Motor neuron (in vitro differentiated cells): ENCODE data around the gene MYO16. TPM values are rescaled to one million over a fixed set of nuclear protein-coding genes. Genes with fewer than 3 reads are reported as not detected.

ENCODE experiments used
- ATAC-seq, 8 experiments: fragments of 200-7000 bp; cut with Tn5 transposase; replicated peaks in 6 of 8; 2 replicates each; pipeline ENCODE4 v1.8.0; 2021; ENCODE audit warnings: mild to moderate bottlenecking in 8 of 8, moderate library complexity in 8 of 8
- H3K27ac ChIP-seq, 2 donors: fragments of 250-450 bp; sonication (Bioruptor Pico); 2 replicates each; pipeline ENCODE4 v1.9.0; 2021; ENCODE audit warnings: antibody characterized with exemption in 2 of 2, mild to moderate bottlenecking in 2 of 2, moderate library complexity in 1 of 2
- H3K4me1 ChIP-seq, 2 donors: fragments of 250-450 bp; sonication (Bioruptor Pico); replicated peaks in 1 of 2; 2 replicates each; pipeline ENCODE4 v1.6.1; 2021; ENCODE audit warnings: antibody characterized with exemption in 2 of 2, mild to moderate bottlenecking in 2 of 2, moderate library complexity in 1 of 2
- H3K4me3 ChIP-seq, 5 donors: fragments of 250-450 bp; sonication (Bioruptor Pico); 2 replicates each; pipeline ENCODE4 v1.9.0; 2021; ENCODE audit warnings: antibody characterized with exemption in 5 of 5, mild to moderate bottlenecking in 5 of 5, moderate library complexity in 4 of 5
- WGBS, 10 experiments: fragments of 450-650 bp; shearing (Covaris generic); methylation state at CpG; one replicate each; pipeline ENCODE4 v1.0.0; 2022; 5-methylcytosine and 5-hydroxymethylcytosine counted together
- in situ Hi-C, 9 experiments: fragments of 400-800 bp; cut with MboI; loops; one replicate each; pipeline ENCODE4 v1.15.0; 2021; ENCODE audit warnings: low sequenced_read_pairs in 9 of 9, low pct_unique_long_range_greater_than_20kb in 2 of 9; ENCODE audit not compliant: unreplicated experiment in 9 of 9
- total RNA-seq, 8 experiments: library from RNA; unstranded; fragments of 300-600 nt; gene quantifications; 2 replicates each; pipeline versions ENCODE4 v1.2.3 to v1.2.4, GENCODE V29; 2022

Gene MYO16
- total RNA-seq, 8 experiments from 2014 or later: 0.18 to 16.0 (median 6.2) TPM

GRCh38 chr13:108787700-108788414 is 158.4 kb downstream of the MYO16 start:
- peak in 5 of 8 experiments; percentile 64 to 92 (median 91) for ATAC-seq
- peak overlapping the region in 1 of 2 donors; percentile 49 for H3K27ac ChIP-seq
- H3K4me1 ChIP-seq: peaks cover 0 to 32% of the 10 kb centered on the region in 2 donors
- WGBS, 10 experiments: 0 to 88% (median 60%) methylated on average over 1 to 13 of the region's 14 CpGs
- in situ Hi-C loops: no loop called here
- no peak overlapping the region for H3K4me3 ChIP-seq

GRCh38 chr13:108789476-108789875 is 160.1 kb downstream of the MYO16 start:
- no peak for ATAC-seq
- Histone ChIP-seq H3K27ac (no peak overlapping the region), H3K4me1 (peaks cover 0 to 32% of the 10 kb centered on the region in 2 donors), H3K4me3 (no peak overlapping the region)
- 47 to 100% (median 86%) methylated on average over 2 of the region's 2 CpGs; no CpG with 5 or more reads in 4 of the 10 experiments for WGBS, 10 experiments
- in situ Hi-C loops: no loop called here

GRCh38 chr13:108795841-108796240 is 166.4 kb downstream of the MYO16 start:
- peaks cover 0 to 2% of the 10 kb centered on the region in 2 donors for H3K4me1 ChIP-seq
- H3K27ac ChIP-seq: no peak overlapping the region
- ATAC-seq: peak in 1 of 8 experiments; percentile 79
- H3K4me3 ChIP-seq: no peak overlapping the region
- 20 to 100% (median 60%) methylated on average over 1 to 3 of the region's 4 CpGs; no CpG with 5 or more reads in 3 of the 10 experiments for WGBS, 10 experiments
- in situ Hi-C loops: no loop called here

- WGBS, 10 experiments: 5 to 100% (median 75%) methylated on average over 2 to 3 of the region's 3 CpGs; no CpG with 5 or more reads in 2 of the 10 experiments
- no peak overlapping the region for H3K4me3 ChIP-seq
- peaks cover 0 to 2% of the 10 kb centered on the region in 2 donors for H3K4me1 ChIP-seq
- H3K27ac ChIP-seq: no peak overlapping the region
- no peak for ATAC-seq
- in situ Hi-C loops: no loop called here
Measured at GRCh38 chr13:108797354-108797753, 167.9 kb downstream of the MYO16 start.

GRCh38 chr13:108807841-108808240 is 178.4 kb downstream of the MYO16 start:
- Histone ChIP-seq H3K27ac (no peak overlapping the region), H3K4me3 (no peak overlapping the region), H3K4me1 (peaks cover 0 to 11% of the 10 kb centered on the region in 2 donors)
- no peak for ATAC-seq
- in situ Hi-C loops: no loop called here

- no peak overlapping the region for H3K4me3 ChIP-seq
- ATAC-seq: peak in 1 of 8 experiments; percentile 36
- H3K27ac ChIP-seq: peak overlapping the region in 1 of 2 donors; percentile 21
- 18 to 100% (median 93%) methylated on average over 1 to 5 of the region's 5 CpGs for WGBS, 10 experiments
- peaks cover 0 to 16% of the 10 kb centered on the region in 2 donors for H3K4me1 ChIP-seq
- in situ Hi-C loops: no loop called here
Measured at GRCh38 chr13:108812165-108812564, 182.8 kb downstream of the MYO16 start.

GRCh38 chr13:108812661-108813060 is 183.2 kb downstream of the MYO16 start:
- WGBS, 10 experiments: 0 to 71% (median 57%) methylated on average over 1 to 2 of the region's 2 CpGs; no CpG with 5 or more reads in 3 of the 10 experiments
- Histone ChIP-seq H3K4me3 (no peak overlapping the region), H3K27ac (peak overlapping the region in 1 of 2 donors; percentile 21), H3K4me1 (peaks cover 0 to 16% of the 10 kb centered on the region in 2 donors)
- no peak for ATAC-seq
- in situ Hi-C loops: no loop called here

- H3K4me3 ChIP-seq: no peak overlapping the region
- in situ Hi-C loops: no loop called here
- WGBS, 10 experiments: 38 to 100% (median 91%) methylated on average over 1 to 2 of the region's 2 CpGs; no CpG with 5 or more reads in 1 of the 10 experiments
- H3K4me1 ChIP-seq: peaks cover 0 to 16% of the 10 kb centered on the region in 2 donors
- no peak for ATAC-seq
- H3K27ac ChIP-seq: no peak overlapping the region
Measured at GRCh38 chr13:108813587-108814170, 184.3 kb downstream of the MYO16 start.

- WGBS, 10 experiments: 43 to 99% (median 92%) methylated on average over 4 to 8 of the region's 8 CpGs; no CpG with 5 or more reads in 1 of the 10 experiments
- H3K4me3 ChIP-seq: no peak overlapping the region
- in situ Hi-C loops: no loop called here
- H3K27ac ChIP-seq: no peak overlapping the region
- no peak for ATAC-seq
- H3K4me1 ChIP-seq: peaks cover 0 to 16% of the 10 kb centered on the region in 2 donors
Measured at GRCh38 chr13:108816375-108816774, 187.0 kb downstream of the MYO16 start.

GRCh38 chr13:108827646-108828045 is 198.2 kb downstream of the MYO16 start:
- no peak overlapping the region for H3K27ac ChIP-seq
- ATAC-seq: peak in 3 of 8 experiments; percentile 16 to 56 (median 36)
- no peak overlapping the region for H3K4me3 ChIP-seq
- peaks cover 0 to 3% of the 10 kb centered on the region in 2 donors for H3K4me1 ChIP-seq
- in situ Hi-C loops: no loop called here
- WGBS, 10 experiments: 30 to 100% (median 79%) methylated on average over 1 to 4 of the region's 4 CpGs

GRCh38 chr13:108828086-108828815 is 198.8 kb downstream of the MYO16 start:
- Histone ChIP-seq H3K4me1 (peaks cover 0 to 3% of the 10 kb centered on the region in 2 donors), H3K4me3 (no peak overlapping the region), H3K27ac (no peak overlapping the region)
- in situ Hi-C loops: no loop called here
- ATAC-seq: no peak
- 26 to 100% (median 84%) methylated on average over 1 to 8 of the region's 9 CpGs for WGBS, 10 experiments

- Histone ChIP-seq H3K4me1 (peaks cover 0 to 3% of the 10 kb centered on the region in 2 donors), H3K27ac (no peak overlapping the region), H3K4me3 (no peak overlapping the region)
- WGBS, 10 experiments: 18 to 100% (median 89%) methylated on average over 1 to 3 of the region's 3 CpGs; no CpG with 5 or more reads in 2 of the 10 experiments
- in situ Hi-C loops: no loop called here
- no peak for ATAC-seq
Measured at GRCh38 chr13:108830916-108831315, 201.5 kb downstream of the MYO16 start.

GRCh38 chr13:108833531-108833930 is 204.1 kb downstream of the MYO16 start:
- in situ Hi-C loops: no loop called here
- WGBS, 10 experiments: 19 to 100% (median 87%) methylated on average over 1 of the region's 1 CpG; no CpG with 5 or more reads in 2 of the 10 experiments
- H3K4me3 ChIP-seq: no peak overlapping the region
- H3K27ac ChIP-seq: no peak overlapping the region
- H3K4me1 ChIP-seq: no peaks in the 10 kb centered on the region
- no peak for ATAC-seq
